GM21367 (cell line): ENCODE data around the gene ACAP2.

Source experiments
- ATAC-seq: cut with Tn5 transposase; IDR thresholded peaks from one replicate; pipeline ENCODE4 v1.9.1; 2021; ENCODE audit not compliant: unreplicated experiment

ACAP2 gene

GRCh38 chr3:195263193-195263924 lies 179.5 kb downstream of the ACAP2 start:
- no peak for ATAC-seq

GRCh38 chr3:195261925-195262324 lies 180.9 kb downstream of the ACAP2 start:
- ATAC-seq, result no peak

GRCh38 chr3:195260280-195260905 lies 182.4 kb downstream of the ACAP2 start:
- ATAC-seq, result peak; percentile 5

- ATAC-seq, result peak; percentile 56
Observed at GRCh38 chr3:195259475-195260279, 183.1 kb downstream of the ACAP2 start.

- no peak for ATAC-seq
Observed at GRCh38 chr3:195259154-195259474, 183.7 kb downstream of the ACAP2 start.

GRCh38 chr3:195258449-195259153 lies 184.2 kb downstream of the ACAP2 start:
- no peak for ATAC-seq

- no peak for ATAC-seq
Observed at GRCh38 chr3:195257454-195258448, 185.1 kb downstream of the ACAP2 start.

- no peak for ATAC-seq
Observed at GRCh38 chr3:195256639-195257453, 186.0 kb downstream of the ACAP2 start.

- ATAC-seq, result no peak
Observed at GRCh38 chr3:195255571-195256501, 187.0 kb downstream of the ACAP2 start.

- no peak for ATAC-seq
Observed at GRCh38 chr3:195255176-195255500, 187.7 kb downstream of the ACAP2 start.

GRCh38 chr3:195254454-195255175 lies 188.2 kb downstream of the ACAP2 start:
- no peak for ATAC-seq

GRCh38 chr3:195253923-195254432 lies 188.8 kb downstream of the ACAP2 start:
- ATAC-seq, result no peak

- ATAC-seq, result no peak
Observed at GRCh38 chr3:195251336-195252065, 191.3 kb downstream of the ACAP2 start.

- no peak for ATAC-seq
Observed at GRCh38 chr3:195250473-195251251, 192.2 kb downstream of the ACAP2 start.

- no peak for ATAC-seq
Observed at GRCh38 chr3:195249858-195250464, 192.9 kb downstream of the ACAP2 start.
